Keratinocyte (primary cell): ENCODE measurements around the gene FRAS1. TPM values are rescaled to one million over a fixed set of nuclear protein-coding genes. Genes with fewer than 3 reads are reported as not detected.
"Not testable (repeated sequence)": the region's sequence is repeated elsewhere in the genome, so short reads cannot be mapped to it uniquely, and the experiment has no call there.

ENCODE experiments used
- DNase-seq: peaks from one replicate; pipeline ENCODE4 v3.0.0-alpha.2; 2011; ENCODE audit warnings: low read depth, missing footprints, low spot score
- FAIRE-seq: peaks from 2 replicates; lab custom pipeline; 2011; peaks lifted over from hg19 to GRCh38; lab: Jason Lieb, UNC
- H2AFZ ChIP-seq: 2 replicates; pipeline ENCODE4 v1.6.0; 2012; ENCODE audit warnings: low read length, control low read depth, inconsistent platforms; ENCODE audit not compliant: control insufficient read depth
- H3K27ac ChIP-seq: 2 replicates; pipeline ENCODE4 v1.5.1; 2011; ENCODE audit warnings: low read length; ENCODE audit not compliant: control insufficient read depth, insufficient read depth
- H3K27me3 ChIP-seq: 3 replicates; pipeline ENCODE4 v1.6.0; 2011; ENCODE audit warnings: low read length; ENCODE audit not compliant: control insufficient read depth, insufficient read depth; ENCODE audit errors: extremely low read depth
- H3K36me3 ChIP-seq, 2 experiments: 2 replicates in 1 of 2; 3 replicates in 1 of 2; pipeline ENCODE4 v1.5.1; 2011; ENCODE audit warnings: low read length in 2 of 2, mild to moderate bottlenecking in 1 of 2; ENCODE audit not compliant: control insufficient read depth in 2 of 2, insufficient read depth in 2 of 2; ENCODE audit errors: extremely low read depth in 1 of 2
- H3K4me1 ChIP-seq: 3 replicates; pipeline ENCODE4 v1.5.1; 2011; ENCODE audit warnings: low read length; ENCODE audit not compliant: control insufficient read depth, insufficient read depth; ENCODE audit errors: extremely low read depth
- H3K4me2 ChIP-seq: 3 replicates; pipeline ENCODE4 v1.6.0; 2011; ENCODE audit warnings: low read depth, low read length; ENCODE audit not compliant: control insufficient read depth, insufficient read depth; ENCODE audit errors: extremely low read depth
- H3K4me3 ChIP-seq, 3 experiments: fragments of 200-600 bp in 1 of 3; sonication (generic) in 1 of 3; 2 replicates in 2 of 3; 3 replicates in 1 of 3; pipeline ENCODE4 v1.5.1; 2011 to 2016; ENCODE audit warnings: low read length in 3 of 3, mild to moderate bottlenecking in 3 of 3, control low read depth in 2 of 3, inconsistent platforms in 1 of 3, low read depth in 1 of 3, mixed read lengths in 1 of 3, mixed run types in 1 of 3, moderate library complexity in 1 of 3; ENCODE audit not compliant: control insufficient read depth in 2 of 3, insufficient read depth in 2 of 3; ENCODE audit errors: extremely low read depth in 1 of 3
- H3K79me2 ChIP-seq: 2 replicates; pipeline ENCODE4 v1.6.0; 2012; ENCODE audit warnings: low read length; ENCODE audit not compliant: control insufficient read depth, insufficient read depth
- H3K9ac ChIP-seq: 3 replicates; pipeline ENCODE4 v1.6.0; 2011; ENCODE audit warnings: low read length; ENCODE audit not compliant: control insufficient read depth, insufficient read depth; ENCODE audit errors: extremely low read depth
- H3K9me1 ChIP-seq: 3 replicates; pipeline ENCODE4 v1.6.0; 2011; ENCODE audit warnings: low read length; ENCODE audit not compliant: control insufficient read depth, insufficient read depth; ENCODE audit errors: extremely low read depth
- H3K9me3 ChIP-seq: 2 replicates; pipeline ENCODE4 v1.5.1; 2012; ENCODE audit warnings: low read depth, low read length; ENCODE audit not compliant: control insufficient read depth
- H4K20me1 ChIP-seq: 3 replicates; pipeline ENCODE4 v1.6.0; 2011; ENCODE audit warnings: low read length; ENCODE audit not compliant: control insufficient read depth, insufficient read depth; ENCODE audit errors: extremely low read depth
- CTCF ChIP-seq, 3 experiments: IDR thresholded peaks in 1 of 3; conservative IDR thresholded peaks in 1 of 3; optimal IDR thresholded peaks in 1 of 3; 2 replicates in 2 of 3; 3 replicates in 1 of 3; pipeline versions ENCODE3 to v1.5.1; 2011; ENCODE audit warnings: low read length in 3 of 3, mild to moderate bottlenecking in 3 of 3, moderate library complexity in 2 of 3, control low read depth in 1 of 3, inconsistent platforms in 1 of 3; ENCODE audit not compliant: insufficient read depth in 2 of 3; ENCODE audit errors: extremely low read depth in 1 of 3
- EZH2 ChIP-seq: IDR thresholded peaks from one replicate; pipeline ENCODE4 v1.6.1; 2012; ENCODE audit warnings: inconsistent platforms, mild to moderate bottlenecking, low read length, moderate library complexity
- dilution Hi-C: fragments of 300-500 bp; cut with MboI; formaldehyde crosslinking; loops from one replicate; pipeline ENCODE4 v1.7.0; 2020; ENCODE audit warnings: low sequenced_read_pairs; ENCODE audit not compliant: extremely low pct_ligation_motif_present
- polyA plus RNA-seq, 5 experiments: library from polyadenylated mRNA; depleted of rRNA in 3 of 5; stranded (reverse) in 3 of 5; stranded (forward) in 1 of 5; unstranded in 1 of 5; fragments of >200 nt; gene quantifications; 1 replicate in 1 of 5; 2 replicates in 3 of 5; 3 replicates in 1 of 5; pipeline versions ENCODE4 v1.2.1 to v1.2.3, GENCODE V29; 2011 to 2012; ENCODE audit warnings: missing spikeins in 2 of 5, low read depth in 1 of 5, low replicate concordance in 1 of 5

FRAS1 gene
- polyA plus RNA-seq, 1 donor (not counting 4 experiments of a cell fraction or from before 2014, with no cell fraction given): 3.5 TPM

DNA sequence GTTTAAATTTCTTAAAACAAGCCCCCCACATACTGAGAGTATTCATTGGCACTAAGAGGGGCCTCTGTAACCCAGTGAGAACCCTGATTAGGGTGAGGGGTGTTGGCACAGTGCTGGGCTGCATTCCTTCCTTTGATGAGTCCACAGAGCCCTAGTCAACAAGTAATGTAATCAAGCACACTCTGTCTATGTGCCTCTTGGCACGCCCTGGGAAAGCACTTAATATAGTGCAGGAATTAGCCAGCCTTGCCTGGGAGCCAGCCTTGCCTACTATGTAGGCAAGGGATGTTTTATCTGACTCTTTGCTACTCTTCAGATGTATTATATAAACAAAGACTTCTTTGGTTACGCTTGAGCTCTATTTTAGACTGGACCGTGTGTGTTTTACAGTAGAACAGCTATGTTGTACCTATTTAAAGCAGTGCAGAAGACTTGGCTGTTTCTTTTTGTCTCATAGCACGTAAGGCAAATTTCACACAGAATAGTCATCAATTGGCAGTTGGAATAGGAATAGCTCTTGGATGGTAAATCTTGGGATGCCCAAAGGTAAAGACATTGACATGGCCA lies 64.3 kb downstream of the FRAS1 start:
- H3K9me1 ChIP-seq: no peaks in the 10 kb centered on the region
- DNase-seq (no peak), FAIRE-seq (no peak)
- H3K9me3 ChIP-seq: no peaks in the 10 kb centered on the region
- no peak overlapping the region for H2AFZ ChIP-seq
- H3K4me3 ChIP-seq: no peak overlapping the region
- H3K4me2 ChIP-seq: no peak overlapping the region
- TF ChIP-seq CTCF (optimal IDR thresholded peaks at IDR 0.05 in 1 of 3, IDR thresholded peaks at IDR 0.05 in 1 of 3, conservative IDR thresholded peaks at IDR 0.05 in 1 of 3; ENCODE audit: extremely low read depth in 1 of 3, insufficient read depth in 2 of 3, low read length in 3 of 3) (no peak), EZH2 (no peak)
- no peaks in the 10 kb centered on the region for H3K27me3 ChIP-seq
- dilution Hi-C loops: no loop called here
- H3K36me3 ChIP-seq: no peaks in the 10 kb centered on the region
- no peaks in the 10 kb centered on the region for H3K4me1 ChIP-seq
- H3K9ac ChIP-seq: no peak overlapping the region
- no peaks in the 10 kb centered on the region for H3K79me2 ChIP-seq
- no peak overlapping the region for H3K27ac ChIP-seq
- H4K20me1 ChIP-seq: no peaks in the 10 kb centered on the region

DNA sequence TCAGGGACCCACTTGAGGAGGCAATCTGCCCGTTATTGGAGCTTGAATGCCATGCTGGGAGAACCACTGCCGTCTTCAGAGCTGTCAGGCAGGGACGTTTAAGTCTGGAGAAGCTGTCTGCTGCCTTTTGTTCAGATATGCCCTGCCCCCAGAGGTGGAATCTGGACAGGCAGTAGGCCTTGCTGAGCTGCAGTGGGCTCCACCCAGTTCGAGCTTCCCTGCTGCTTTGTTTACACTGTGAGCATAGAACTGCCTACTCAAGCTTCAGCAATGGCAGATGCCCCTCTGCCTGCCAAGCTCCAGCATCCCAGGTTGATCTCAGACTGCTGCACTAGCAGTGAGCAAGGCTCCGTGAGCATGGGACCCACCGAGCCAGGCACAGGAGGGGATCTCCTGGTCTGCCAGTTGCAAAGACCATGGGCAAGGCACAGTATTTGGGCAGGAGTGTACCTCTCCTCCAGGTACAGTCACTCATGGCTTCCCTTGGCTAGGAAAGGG lies 68.8 kb downstream of the FRAS1 start:
- H3K9ac ChIP-seq, H3K4me1 ChIP-seq, H3K9me1 ChIP-seq, DNase-seq, dilution Hi-C loops, H3K4me3 ChIP-seq, H3K9me3 ChIP-seq, H3K27ac ChIP-seq, H3K4me2 ChIP-seq, H4K20me1 ChIP-seq, H3K79me2 ChIP-seq, H3K36me3 ChIP-seq, H3K27me3 ChIP-seq, H2AFZ ChIP-seq, FAIRE-seq: not testable (repeated sequence)
